SHP77 treated with DMSO at 0.1 percent for 48 hours (cell line): ENCODE measurements around the gene UBE2E1.
A peak's percentile ranks its signal among the peaks of the same experiment; 100 is the strongest.

ENCODE experiments used
- DNase-seq: peaks from one replicate; lab custom pipeline; 2025; lab: John Stamatoyannopoulos, UW

UBE2E1 gene

DNA sequence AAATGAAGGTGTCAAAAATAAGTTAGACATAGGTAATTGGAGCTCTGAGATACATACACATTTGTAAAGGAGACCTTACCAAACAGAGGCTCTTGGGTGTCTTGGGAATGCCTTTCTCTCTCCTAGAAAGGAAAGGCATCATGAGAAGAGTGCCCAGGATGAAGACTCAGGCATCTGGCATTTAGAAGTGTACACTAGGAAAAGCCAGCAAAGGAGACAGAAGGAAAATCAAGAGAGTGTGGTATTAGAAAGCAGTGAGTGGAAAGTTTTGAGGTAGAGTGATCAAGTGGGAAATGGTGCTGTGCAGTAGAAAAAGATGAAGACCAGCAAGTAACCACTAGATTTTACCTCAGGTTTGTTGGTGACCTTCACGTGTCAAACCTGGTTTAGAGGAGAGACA is 16.1 kb downstream of the UBE2E1 start:
- no peak for DNase-seq

DNA sequence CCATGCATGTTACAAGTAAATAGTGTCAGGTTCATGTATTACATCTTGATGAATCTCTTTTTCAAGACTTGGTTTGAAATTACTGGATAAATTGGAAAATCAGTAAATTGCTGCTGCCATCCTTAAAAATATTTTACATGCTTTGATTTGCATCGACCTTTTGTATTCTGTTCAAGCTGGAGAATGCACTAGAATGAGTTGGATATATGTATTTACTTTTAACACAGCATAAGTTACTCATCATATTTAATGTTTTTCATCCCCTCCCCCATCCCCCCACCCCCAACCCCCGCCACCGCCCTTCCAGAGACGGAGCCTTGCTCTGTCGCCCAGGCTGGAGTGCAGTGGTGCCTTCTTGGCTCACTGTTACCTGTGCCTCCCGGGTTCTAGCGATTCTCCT is 16.8 kb downstream of the UBE2E1 start:
- DNase-seq, result no peak

DNA sequence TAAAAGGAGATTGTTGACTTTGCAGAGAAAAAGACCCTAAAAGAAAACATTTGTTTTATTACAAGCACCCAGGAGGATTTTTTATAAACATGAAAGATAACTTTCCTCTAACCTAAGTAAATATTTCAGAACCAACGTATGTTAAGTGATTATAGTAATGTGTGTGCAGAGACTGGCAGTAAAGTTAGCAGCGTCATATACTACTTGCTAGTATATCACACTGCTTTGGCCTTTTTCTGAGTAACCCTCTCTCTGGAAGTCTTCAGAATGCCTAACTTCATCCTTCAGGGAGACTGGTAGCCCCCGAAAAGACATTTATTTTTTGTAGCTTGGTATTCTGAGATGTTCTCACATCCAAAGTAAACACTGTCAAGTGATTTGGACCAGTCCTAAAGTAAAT is 17.9 kb downstream of the UBE2E1 start:
- DNase-seq, result no peak

DNA sequence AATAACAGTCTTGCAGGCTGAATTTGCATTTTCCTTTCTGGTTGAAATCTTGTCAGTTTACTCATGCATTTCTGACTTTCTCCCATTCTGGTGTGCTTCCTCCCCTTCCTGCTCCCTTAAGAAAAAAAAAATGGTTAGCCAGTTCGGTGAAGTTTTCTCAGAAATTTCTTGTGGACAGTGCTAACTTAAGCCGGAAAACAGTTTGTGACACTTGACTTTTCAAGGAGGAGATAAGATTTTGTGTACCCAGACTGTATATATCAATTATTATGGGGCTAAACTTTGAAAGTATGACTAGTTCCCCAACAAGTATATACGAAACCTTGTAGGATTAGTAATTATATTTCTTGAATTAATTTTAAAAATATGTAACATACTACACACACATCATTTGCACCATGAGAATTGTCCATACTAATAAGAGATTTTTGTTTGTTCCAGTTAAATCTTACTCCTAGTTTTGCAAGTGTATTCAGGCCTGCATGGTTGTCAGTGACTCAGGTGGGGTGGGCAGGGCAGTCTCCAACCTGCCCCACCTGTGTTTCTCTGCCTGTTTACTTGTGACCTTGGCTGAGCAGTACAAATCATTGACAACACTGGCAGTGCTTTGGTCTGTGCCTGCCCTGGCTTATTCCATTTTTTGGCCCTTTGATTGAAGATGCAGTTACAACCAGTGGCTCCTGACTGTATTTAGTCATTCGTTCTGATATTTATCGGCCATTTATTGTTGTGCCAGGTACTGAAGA is 19.1 kb downstream of the UBE2E1 start:
- no peak for DNase-seq

GRCh38 chr3:23825802-23826201 is 20.0 kb downstream of the UBE2E1 start:
- DNase-seq, result no peak

DNA sequence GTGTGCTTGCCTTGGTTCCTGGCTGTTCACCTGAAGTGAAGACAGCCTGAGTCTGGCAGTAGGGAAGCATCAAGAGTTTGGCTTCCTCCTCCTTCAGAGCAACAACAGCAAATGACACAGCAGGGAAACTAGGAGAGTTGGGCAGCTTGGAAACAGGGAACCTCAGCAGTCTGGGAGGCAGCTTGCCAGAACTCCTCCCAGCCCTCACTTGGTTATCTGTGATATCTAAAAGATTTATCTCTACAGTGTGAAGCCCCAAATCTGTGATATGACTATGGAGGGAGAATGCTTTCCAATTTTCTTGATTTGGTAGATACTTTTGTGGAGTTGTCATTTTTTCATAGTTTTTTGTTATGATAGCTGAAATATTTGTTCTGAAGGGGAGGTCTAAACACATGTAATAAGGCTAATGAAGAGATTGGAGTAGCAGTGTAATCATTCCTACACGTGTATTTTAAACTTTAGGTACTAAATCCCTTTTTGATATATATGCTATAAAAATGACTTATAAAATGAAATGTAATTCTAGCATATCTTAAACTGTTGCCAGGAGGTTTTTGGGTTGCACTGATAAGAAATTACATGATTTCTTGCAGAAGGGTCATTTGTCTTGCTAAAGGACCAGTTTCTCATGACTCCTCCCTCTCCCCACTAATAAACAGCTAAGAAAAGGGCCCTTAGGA is 20.8 kb downstream of the UBE2E1 start:
- no peak for DNase-seq

DNA sequence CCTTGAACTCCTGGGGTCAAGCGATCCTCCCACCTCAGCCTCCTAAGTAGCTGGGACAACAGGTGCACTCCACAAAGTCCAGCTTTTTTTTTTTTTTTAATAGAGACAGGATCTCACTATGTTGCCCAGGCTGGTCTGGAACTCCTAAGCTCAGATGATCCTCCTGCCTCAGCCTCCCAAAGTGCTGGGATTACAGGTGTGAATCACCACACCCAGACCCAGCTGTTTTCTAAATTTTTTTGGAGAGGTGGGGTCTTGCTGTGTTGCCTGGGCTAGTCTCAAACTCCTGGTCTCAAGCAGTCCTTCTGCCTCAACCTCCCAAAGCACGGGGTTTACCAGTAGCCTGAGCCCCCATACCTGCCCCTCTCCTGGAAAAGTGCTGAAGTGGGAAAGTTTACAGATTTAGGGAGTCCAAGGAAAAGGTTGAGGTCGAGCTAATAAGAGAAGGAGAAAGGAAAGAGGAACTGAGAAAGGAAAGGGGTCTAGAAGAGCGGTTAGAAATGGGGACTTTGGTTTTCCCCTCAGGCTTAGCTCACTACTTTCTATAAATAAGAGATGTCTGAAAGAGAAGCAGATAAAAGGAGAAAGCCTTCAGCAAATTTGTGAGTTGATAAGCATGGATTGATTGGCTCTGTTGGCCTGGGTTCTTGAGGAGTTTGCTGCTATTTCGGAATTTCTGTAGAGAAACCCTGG is 23.6 kb downstream of the UBE2E1 start:
- DNase-seq, result no peak

DNA sequence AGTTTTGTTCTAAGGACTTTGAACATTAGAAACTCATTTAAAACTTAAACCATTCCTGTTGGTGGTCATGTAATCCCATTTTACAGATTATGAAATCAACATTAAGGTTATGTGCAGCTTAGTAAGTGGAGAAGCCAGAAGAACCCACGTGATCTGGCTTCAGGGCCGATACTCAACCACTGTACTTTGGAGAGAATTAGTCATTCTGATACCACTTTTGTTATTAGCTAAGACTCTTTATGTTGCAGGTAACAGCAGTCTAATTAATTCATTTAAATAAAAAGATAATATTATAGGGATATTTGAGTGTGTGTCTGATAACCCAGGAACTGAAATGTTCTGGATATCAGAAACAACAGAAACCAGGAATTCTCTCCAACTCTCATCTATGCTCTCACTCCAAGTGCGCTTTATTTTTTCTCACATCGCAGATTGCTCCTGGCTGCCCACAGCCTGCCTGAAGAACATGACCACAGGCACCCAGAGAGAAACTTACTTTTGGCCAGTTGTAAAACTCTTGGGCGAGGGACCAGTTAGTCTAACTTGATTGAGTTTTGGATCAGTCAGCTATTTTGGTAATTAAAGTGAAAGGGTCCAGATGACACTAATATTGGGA is 25.2 kb downstream of the UBE2E1 start:
- DNase-seq, result no peak

DNA sequence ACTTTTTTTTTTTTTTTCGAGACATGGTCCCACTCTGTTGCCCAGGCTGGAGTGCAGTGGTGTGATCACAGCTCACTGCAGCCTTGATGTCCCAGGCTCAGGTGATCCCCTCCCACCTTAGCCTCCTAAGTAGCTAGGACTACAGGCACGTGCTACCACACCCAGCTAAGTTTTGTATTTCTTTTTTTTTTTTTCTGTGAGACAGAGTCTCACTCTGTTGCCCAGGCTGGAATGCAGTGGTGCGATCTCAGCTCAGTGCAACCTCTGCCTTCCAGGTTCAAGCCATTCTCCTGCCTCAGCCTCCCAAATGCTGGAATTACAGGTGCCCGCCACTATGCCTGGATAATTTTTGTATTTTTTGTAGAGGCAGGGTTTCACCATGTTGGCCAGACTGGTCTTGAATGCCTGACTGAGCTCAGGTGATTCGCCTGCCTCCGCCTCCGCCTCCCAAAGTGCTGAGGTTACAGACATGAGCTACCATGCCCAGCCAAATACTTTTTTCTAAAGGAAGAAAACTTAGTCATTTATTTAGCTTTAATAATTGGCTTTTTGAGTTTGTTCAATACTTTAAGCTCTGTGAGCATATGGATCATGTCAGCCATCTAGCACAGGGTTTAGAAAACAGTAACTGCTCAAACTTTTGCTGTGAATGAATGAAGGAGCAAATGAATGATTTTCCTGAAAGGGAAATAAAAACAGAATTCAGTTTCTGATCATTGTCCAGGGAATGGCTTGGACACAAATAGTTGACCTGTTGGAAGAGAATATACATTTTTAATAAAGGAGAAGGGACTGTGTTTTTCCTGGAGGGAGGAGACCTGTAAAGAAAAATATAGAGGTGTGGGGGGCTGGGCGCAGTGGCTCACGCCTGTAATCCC is 26.0 kb downstream of the UBE2E1 start:
- DNase-seq, result no peak

DNA sequence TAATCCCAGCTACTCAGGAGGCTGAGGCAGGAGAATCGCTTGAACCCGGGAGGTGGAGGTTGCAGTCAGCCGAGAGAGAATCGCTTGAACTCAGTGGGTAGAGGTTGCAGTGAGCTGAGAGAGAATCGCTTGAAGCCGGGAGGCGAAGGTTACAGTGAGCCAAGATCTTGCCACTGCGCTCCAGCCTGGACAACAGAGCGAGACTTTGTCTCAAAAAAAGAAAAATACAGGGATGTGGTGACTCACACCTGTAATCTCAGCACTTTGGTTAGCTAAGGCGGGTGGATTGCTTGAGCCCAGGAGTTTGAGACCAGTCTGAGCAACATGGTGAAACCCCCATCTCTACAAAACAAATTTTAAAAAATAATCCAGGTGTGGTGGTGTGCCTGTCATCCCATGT is 26.8 kb downstream of the UBE2E1 start:
- no peak for DNase-seq

- DNase-seq, result no peak
Observed at GRCh38 chr3:23834082-23834870, 28.5 kb downstream of the UBE2E1 start.

DNA sequence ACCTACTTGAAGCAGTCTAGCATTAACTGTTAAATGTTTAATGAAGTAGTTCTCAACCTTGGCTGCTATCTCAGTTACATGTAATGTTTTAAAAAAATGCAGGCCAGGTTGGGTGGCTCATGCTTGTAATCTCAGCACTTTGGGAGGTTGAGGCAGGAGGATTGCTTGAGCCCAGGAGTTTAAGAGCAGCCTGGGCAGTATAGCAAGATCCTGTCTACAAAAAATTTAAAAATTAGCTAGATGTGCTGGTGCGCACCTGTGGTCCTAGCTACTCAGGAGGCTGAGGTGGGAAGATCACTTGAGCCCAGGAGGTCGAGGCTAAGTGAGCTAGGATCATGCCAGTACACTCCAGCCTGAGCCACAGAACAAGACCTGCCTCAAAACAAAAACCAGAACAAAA is 29.3 kb downstream of the UBE2E1 start:
- DNase-seq, result no peak

GRCh38 chr3:23835802-23836201 is 30.0 kb downstream of the UBE2E1 start:
- no peak for DNase-seq

DNA sequence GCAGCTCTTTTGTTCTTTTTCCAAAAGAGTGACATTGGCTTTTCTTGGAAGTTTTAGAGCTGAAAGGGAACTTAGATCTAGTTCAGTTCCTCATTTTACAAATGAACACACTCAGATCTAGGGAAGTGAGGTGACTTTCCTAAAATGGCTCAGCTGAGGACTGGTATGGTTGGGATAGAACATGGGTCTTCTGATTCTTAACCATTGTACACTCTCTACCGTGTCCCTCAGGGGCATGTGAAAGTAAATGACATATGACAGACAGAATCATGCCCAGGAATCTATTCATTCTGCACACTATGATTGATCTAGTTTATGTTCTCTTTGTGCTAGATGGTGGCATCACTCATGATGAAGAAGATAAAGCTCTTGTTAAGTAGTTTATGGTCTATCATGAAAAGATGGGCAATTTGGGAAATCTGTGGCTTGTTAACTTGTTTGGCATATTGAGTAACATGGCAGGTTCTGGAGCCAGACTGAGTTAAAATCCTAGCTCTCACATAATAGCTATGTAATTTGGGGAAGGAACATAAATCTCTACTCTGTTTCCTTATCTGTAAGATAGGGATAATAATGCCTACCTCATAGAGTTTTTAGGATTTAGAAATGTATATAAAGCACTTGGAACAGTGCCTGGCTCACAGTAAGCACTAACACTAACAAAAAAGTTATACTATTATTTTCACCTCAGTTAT is 30.9 kb downstream of the UBE2E1 start:
- DNase-seq, result no peak

GRCh38 chr3:23837286-23837685 is 31.5 kb downstream of the UBE2E1 start:
- DNase-seq, result no peak

- no peak for DNase-seq
Observed at GRCh38 chr3:23837691-23838090, 31.9 kb downstream of the UBE2E1 start.

GRCh38 chr3:23840521-23840920 is 34.8 kb downstream of the UBE2E1 start:
- DNase-seq, result peak; percentile 31

DNA sequence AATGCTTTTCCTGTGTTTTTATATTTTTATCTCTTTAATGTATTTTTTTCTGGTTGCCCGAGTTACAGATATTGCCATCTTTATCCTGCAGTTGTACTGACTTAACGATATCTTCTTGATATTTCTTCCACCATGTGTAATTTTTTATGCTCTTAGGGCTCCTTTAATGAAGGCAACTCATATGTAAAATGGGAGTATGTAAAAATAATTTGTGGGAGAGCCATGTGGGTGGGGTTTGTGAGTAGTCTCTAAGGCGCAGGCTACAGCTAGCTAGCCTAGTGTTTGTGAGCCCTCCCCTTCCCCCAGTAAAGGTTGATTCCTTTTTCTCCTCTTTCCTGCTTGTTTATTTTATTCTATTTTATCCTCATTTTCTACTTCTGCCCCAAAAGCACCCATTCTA is 38.1 kb downstream of the UBE2E1 start:
- no peak for DNase-seq

- no peak for DNase-seq
Observed at GRCh38 chr3:23845326-23846216, 39.8 kb downstream of the UBE2E1 start.
